GM23248 (cell line): ENCODE data around the gene RIC8A.

Experiments
- EZH2 ChIP-seq: fragments of 200-600 bp; sonication (generic); IDR thresholded peaks from 2 replicates; pipeline ENCODE4 v1.6.1; 2018; ENCODE audit warnings: antibody characterized with exemption, mild to moderate bottlenecking; ENCODE audit not compliant: insufficient read depth, poor library complexity, severe bottlenecking
- EZH2phosphoT487 ChIP-seq: fragments of 200-600 bp; sonication (generic); IDR thresholded peaks from 2 replicates; pipeline ENCODE4 v1.6.1; 2018; ENCODE audit warnings: antibody characterized with exemption, moderate library complexity, mild to moderate bottlenecking, low read depth; ENCODE audit not compliant: insufficient read depth

GRCh38 chr11:252666-253065 lies 45.2 kb downstream of the RIC8A start:
- TF ChIP-seq EZH2 (no peak), EZH2phosphoT487 (no peak)
